ENCODE results near the gene CBLN1. TPM values are rescaled to one million over a fixed set of nuclear protein-coding genes. Genes with fewer than 3 reads are reported as not detected.
"Not testable (repeated sequence)": the region's sequence is repeated elsewhere in the genome, so short reads cannot be mapped to it uniquely, and the experiment has no call there.

The CBLN1 gene
- total and polyA plus RNA-seq, 3 donors from 2014 or later = 13.7 to 57.8 (median 35.4) TPM

GRCh38 chr16:49250689-49251088, 30.9 kb downstream of the CBLN1 start:
- no peak overlapping the region for H3K27ac ChIP-seq
- intact Hi-C loops (cut with DNase I; ENCODE audit: low total_unique reads) = no loop called here
- WGBS, 2 donors = 67 to 70% methylated on average over 1 of the region's 1 CpG
- no peak overlapping the region for H3K4me3 ChIP-seq
- H3K27me3 ChIP-seq = no peaks in the 10 kb centered on the region
- TF ChIP-seq, protein P1, sequence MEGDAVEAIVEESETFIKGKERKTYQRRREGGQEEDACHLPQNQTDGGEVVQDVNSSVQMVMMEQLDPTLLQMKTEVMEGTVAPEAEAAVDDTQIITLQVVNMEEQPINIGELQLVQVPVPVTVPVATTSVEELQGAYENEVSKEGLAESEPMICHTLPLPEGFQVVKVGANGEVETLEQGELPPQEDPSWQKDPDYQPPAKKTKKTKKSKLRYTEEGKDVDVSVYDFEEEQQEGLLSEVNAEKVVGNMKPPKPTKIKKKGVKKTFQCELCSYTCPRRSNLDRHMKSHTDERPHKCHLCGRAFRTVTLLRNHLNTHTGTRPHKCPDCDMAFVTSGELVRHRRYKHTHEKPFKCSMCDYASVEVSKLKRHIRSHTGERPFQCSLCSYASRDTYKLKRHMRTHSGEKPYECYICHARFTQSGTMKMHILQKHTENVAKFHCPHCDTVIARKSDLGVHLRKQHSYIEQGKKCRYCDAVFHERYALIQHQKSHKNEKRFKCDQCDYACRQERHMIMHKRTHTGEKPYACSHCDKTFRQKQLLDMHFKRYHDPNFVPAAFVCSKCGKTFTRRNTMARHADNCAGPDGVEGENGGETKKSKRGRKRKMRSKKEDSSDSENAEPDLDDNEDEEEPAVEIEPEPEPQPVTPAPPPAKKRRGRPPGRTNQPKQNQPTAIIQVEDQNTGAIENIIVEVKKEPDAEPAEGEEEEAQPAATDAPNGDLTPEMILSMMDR (IDR thresholded peaks at IDR 0.05) = no peak
- no peak for TF ChIP-seq POLR2A (IDR thresholded peaks at IDR 0.05)
- no peaks in the 10 kb centered on the region for H3K36me3 ChIP-seq (ENCODE audit: low read depth, missing control alignments)
- H3K4me1 ChIP-seq = no peaks in the 10 kb centered on the region
- no peak for DNase-seq
- H3K9me3 ChIP-seq = no peaks in the 10 kb centered on the region

- H3K36me3 ChIP-seq (ENCODE audit: low read depth, missing control alignments) = no peaks in the 10 kb centered on the region
- no peak overlapping the region for H3K27ac ChIP-seq
- intact Hi-C loops (cut with DNase I; ENCODE audit: low total_unique reads) = no loop called here
- no peak for DNase-seq
- no peak overlapping the region for H3K4me3 ChIP-seq
- 71 to 74% methylated on average over 1 of the region's 1 CpG for WGBS, 2 donors
- H3K27me3 ChIP-seq = no peaks in the 10 kb centered on the region
- no peaks in the 10 kb centered on the region for H3K4me1 ChIP-seq
- H3K9me3 ChIP-seq = no peaks in the 10 kb centered on the region
- TF ChIP-seq, protein P1 (IDR thresholded peaks at IDR 0.05) = no peak
- no peak for TF ChIP-seq POLR2A (IDR thresholded peaks at IDR 0.05)
These were observed 33.4 kb downstream of the CBLN1 start for GRCh38 chr16:49248227-49248626.

- intact Hi-C loops (cut with DNase I; ENCODE audit: low total_unique reads) = no loop called here
- no peak for TF ChIP-seq POLR2A (IDR thresholded peaks at IDR 0.05)
- TF ChIP-seq, protein P1 (IDR thresholded peaks at IDR 0.05) = no peak
- 65 to 68% methylated on average over 4 of the region's 4 CpGs for WGBS, 2 donors
These were observed 45.4 kb downstream of the CBLN1 start for GRCh38 chr16:49236216-49236615.

DNA sequence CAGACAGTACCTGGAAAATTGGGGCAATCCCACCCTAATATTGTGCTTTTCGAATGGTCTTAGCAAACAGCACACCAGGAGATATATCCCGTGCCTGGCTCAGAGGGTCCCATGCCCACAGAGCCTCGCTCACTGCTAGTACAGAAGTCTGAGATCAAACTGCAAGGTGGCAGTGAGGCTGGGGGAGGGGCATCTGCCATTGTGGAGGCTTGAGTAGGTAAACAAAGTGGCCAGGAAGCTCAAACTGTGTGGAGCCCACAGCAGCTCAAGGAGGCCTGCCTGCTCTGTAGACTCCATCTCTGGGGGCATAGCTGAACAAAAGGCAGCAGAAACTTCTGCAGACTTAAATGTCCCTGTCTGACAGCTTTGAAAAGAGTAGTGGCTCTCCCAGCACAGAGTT, 53.3 kb downstream of the CBLN1 start:
- H3K4me3 ChIP-seq; H3K4me1 ChIP-seq; H3K27ac ChIP-seq; H3K27me3 ChIP-seq; intact Hi-C loops (cut with DNase I; ENCODE audit: low total_unique reads); H3K36me3 ChIP-seq (ENCODE audit: low read depth, missing control alignments); H3K9me3 ChIP-seq; DNase-seq: not testable (repeated sequence)
- 86 to 100% methylated on average over 2 to 3 of the region's 3 CpGs for WGBS, 2 donors

More at GRCh38 chr16:49236216-49236615, 45.4 kb downstream of the CBLN1 start:
- no peak for DNase-seq
- Histone ChIP-seq H3K4me1 (no peaks in the 10 kb centered on the region), H3K36me3 (ENCODE audit: low read depth, missing control alignments) (no peaks in the 10 kb centered on the region), H3K4me3 (no peak overlapping the region), H3K27me3 (no peaks in the 10 kb centered on the region), H3K9me3 (no peaks in the 10 kb centered on the region), H3K27ac (no peak overlapping the region)

Other genes starting within 250 kb of the CBLN1 start
- gene C16orf78, start 92.0 kb upstream of the CBLN1 start, total RNA-seq = 10 to 100 TPM in 1 of 2 donors, 1 to 10 TPM in 1; 5.3 to 27.2 TPM
- gene C16orf78, start 92.0 kb upstream of the CBLN1 start, polyA plus RNA-seq (ENCODE audit: insufficient read depth, low read depth, low replicate concordance) = 33.2 TPM